NCI-H1694 treated with DMSO at 0.1 percent for 48 hours (cell line): Measurements from ENCODE around the gene MR1.

ENCODE experiments used
- DNase-seq: peaks from one replicate; lab custom pipeline; 2025; lab: John Stamatoyannopoulos, UW

The MR1 gene

GRCh38 chr1:181091309-181092040, 57.7 kb downstream of the MR1 start:
- DNase-seq, result no peak

DNA sequence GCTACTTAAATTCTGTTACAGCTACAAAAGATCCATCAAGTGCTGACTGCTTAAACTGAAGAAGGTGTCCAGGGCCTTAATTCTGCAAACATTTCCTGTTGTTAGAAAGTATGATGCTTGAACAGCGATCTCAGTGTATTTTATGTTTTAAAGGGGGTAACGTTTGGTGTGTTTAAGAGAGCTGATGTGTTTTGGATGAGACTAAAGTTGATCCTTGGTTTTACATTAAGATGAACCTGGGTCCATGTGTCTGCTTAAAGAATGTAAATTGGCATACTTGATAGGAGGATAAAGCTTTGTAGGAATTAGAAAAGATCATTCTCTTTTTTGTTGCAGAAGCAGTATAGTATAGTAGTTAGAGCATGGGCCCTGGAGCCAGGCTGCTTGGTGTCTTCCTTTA, 58.3 kb downstream of the MR1 start:
- DNase-seq, result no peak

- DNase-seq, result no peak
These were observed 59.2 kb downstream of the MR1 start for GRCh38 chr1:181092883-181093458.

- no peak for DNase-seq
These were observed 60.8 kb downstream of the MR1 start for GRCh38 chr1:181094416-181095212.

DNA sequence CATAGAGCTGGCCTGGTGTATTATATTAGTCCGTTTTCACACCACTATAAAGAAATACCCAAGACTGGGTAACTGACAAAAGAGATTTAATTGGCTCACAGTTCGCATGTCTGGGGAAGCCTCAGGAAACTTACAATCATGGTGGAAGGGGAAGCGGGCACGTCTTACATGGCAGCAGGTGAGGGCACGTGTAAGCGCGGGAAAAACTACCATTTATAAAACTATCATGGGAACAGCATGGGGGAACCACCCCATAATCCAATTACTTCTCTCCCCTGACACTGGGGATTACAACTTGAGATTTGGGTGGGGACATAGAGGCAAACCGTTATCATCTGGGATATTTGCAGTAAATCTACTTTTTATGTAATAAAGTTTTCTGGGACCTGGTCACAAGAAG, 61.5 kb downstream of the MR1 start:
- no peak for DNase-seq

DNA sequence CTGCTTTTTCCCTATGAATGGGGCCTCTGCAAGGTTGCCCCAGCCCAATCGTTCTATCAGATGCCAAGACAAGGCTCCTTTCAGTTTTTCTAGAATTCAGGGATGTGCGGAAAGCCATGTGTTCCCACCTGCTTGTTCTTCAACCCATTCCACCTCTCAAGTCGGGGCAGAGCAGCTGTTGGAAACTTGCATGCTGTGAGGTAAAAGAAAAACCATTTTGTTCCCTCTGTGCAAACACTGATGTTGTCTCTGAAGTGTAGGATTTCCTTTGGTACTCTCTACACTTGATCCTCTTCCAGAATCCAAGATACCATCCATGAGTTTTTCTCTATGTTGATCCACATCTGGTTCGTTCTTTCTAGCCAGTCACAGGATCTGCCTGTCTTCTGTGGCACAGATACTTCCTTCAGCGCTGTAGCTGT, 62.0 kb downstream of the MR1 start:
- DNase-seq, result no peak

DNA sequence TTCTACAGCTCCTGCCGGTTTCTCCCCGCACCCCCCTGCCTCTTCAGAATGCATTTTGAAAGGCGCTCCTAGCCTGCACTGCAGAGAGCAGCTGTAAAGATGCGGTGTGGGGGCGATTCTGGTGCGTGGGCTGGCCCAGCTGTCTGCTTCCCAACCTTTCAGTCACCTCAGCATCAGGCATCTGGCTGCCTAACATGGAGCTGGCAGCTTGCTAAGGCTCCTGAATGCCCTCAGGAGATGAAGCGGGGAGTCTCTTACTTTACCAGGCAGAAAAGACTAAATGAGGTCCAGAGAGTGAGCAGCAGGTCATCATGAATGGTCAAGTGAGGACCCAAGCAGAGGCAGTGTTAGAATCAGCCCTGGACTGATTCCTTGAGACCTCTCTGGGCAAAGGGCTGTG, 63.5 kb downstream of the MR1 start:
- DNase-seq, result peak; percentile 70

DNA sequence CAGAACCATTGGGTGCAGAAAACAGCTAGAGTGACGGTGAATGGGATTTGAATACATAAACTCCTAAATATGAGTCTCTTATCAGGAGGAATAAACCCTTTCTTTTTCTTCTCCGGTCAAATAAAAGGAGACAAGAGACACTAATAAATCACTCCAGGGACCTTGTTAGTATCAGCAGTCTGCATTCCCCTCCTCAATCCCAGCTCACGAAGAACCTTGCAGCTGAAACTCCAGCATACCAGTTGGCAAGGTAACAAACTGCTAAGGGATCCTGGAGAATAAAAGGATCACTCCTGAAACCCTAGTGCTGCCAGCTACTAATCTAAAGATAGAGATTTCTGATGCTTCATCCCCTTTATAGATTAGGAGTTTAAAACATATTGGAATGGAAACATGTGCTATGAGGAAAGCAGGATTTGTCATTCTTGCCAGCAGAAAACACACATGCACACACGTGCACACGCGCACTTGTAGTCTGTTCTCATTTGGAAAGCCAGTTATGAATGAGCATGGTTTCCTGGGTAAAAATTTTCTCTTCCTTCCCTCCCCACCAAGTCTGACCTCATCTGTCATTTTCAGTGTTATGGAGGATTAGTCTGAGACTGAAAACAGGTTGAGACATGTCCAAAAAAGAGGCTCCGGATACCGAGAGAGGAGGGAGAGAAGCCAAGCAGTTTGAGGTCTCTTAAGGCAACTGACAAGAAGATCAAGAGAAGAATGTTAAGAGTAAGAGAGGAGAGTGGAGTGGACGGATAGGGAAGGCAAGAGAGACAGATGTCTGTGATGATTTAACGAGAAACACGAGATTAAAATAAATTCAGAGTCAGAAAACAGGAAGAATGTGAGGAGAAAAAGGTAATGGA, 65.6 kb downstream of the MR1 start:
- peak; percentile 45 for DNase-seq

GRCh38 chr1:181100015-181100905, 66.5 kb downstream of the MR1 start:
- DNase-seq, result no peak

DNA sequence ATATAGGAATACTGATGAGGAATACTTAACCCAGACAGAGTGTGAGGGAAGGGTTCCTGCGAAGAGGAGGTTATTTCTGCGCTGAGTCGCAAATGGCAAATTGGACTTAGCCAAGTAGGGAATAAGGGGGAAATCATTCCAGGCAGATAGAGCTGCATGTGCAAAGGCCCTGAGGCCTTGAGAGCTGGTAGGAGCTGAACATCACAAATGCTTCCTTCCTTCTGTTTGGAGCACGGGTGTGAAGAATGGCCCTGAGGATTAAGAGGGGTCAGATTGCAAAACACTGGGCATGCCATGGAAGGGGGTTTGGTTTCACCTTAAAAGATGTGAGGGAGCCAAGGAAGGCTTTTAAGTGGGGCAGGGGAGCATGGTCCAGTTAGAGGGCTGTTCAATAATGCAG, 67.2 kb downstream of the MR1 start:
- no peak for DNase-seq

DNA sequence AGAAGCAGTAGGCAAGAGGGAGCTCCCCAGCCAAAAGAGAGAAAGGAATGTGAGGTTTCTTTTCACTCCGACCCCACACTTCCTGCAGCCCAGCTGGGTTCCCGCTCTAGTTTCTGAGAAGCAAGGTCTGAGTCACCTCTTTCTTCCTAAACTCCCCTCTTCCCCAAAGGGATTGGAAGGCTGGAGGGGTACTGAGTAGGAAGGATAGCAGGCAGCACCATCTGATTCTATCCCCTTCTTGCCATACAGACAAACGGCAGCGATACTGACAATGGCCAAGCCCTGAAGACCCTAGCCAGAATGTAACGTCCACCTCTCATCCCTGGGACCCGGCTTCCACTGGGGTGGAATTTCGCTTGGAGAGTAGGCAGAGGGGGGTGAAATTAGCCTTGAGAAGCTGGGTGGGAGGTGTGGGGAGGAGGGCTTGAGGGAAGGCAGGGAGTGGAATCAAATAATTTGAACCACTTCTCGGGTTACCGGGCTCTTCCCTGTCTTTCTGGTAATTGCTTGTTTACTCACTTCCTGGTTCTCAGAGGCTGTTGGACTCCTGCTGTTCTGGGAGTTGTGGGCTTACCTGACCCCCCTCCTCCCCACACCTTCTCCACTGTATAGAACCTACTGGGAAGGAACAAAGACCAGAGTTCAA, 67.9 kb downstream of the MR1 start:
- no peak for DNase-seq

- DNase-seq, result no peak
These were observed 69.1 kb downstream of the MR1 start for GRCh38 chr1:181102841-181103240.

- DNase-seq, result no peak
These were observed 69.6 kb downstream of the MR1 start for GRCh38 chr1:181103399-181103798.

GRCh38 chr1:181104042-181104789, 70.4 kb downstream of the MR1 start:
- DNase-seq, result no peak

- no peak for DNase-seq
These were observed 71.0 kb downstream of the MR1 start for GRCh38 chr1:181104790-181105133.

GRCh38 chr1:181105134-181106021, 71.6 kb downstream of the MR1 start:
- peak; percentile 80 for DNase-seq

DNA sequence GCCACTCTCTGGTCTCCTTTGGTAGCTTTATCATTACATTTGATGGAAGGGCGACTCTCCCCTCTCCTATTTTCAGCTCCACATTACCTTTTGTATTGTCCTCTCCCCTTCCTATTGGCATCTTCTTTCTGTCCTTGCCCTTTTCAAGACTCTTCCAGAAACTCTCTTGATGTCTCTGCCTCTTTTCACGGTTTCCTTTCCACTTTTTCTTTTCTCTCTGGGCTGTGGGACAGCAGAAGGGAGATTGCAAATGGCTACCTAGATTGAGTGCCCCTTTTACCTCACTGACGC, 72.2 kb downstream of the MR1 start:
- DNase-seq, result no peak

- no peak for DNase-seq
These were observed 72.7 kb downstream of the MR1 start for GRCh38 chr1:181106479-181106878.

DNA sequence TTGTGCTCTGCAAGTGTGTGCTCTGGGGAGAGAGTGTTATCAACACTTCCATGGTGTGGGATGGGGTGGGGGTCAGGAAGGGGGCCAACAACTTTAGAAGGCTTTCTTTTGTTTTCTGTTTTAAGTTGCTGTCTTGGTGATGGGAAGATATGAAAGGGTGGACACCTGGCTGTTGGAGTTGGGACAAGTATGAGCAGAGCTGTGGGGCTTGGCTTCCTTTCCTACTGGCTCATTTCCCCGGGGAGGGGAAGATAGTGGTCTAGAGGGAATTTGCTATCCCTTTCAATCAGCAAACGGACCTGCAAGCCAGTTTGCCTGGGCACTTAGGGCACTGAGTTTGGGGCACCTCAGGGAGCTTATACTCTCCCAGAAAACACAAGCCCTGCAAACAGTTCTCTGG, 73.9 kb downstream of the MR1 start:
- no peak for DNase-seq
